Prostate gland (tissue), 2 donors: ENCODE measurements around the gene PPCDC. TPM values are rescaled to one million over a fixed set of nuclear protein-coding genes. Genes with fewer than 3 reads are reported as not detected.

Experiments
- DNase-seq: peaks from one replicate; pipeline ENCODE4 v3.0.0-alpha.2; 2019; ENCODE audit warnings: low spot score
- H3K27ac ChIP-seq, 2 donors: fragments of 200-600 bp; sonication (generic); 2 replicates each; pipeline ENCODE4 v1.5.1; 2017 to 2019
- H3K27me3 ChIP-seq: fragments of 200-600 bp; sonication (generic); replicated peaks from 2 replicates; pipeline ENCODE4 v1.5.1; 2019; ENCODE audit not compliant: insufficient read depth
- H3K36me3 ChIP-seq, 2 donors: fragments of 200-600 bp; sonication (generic); 1 replicate in 1 of 2; 2 replicates in 1 of 2; pipeline versions ENCODE4 v1.5.1 to v1.8.1; 2017 to 2019
- H3K4me1 ChIP-seq: fragments of 200-600 bp; sonication (generic); replicated peaks from 2 replicates; pipeline ENCODE4 v1.5.1; 2019
- H3K4me3 ChIP-seq, 2 donors: fragments of 200-600 bp; sonication (generic); 2 replicates each; pipeline ENCODE4 v1.5.1; 2017 to 2019
- H3K9me3 ChIP-seq: fragments of 200-600 bp; sonication (generic); 2 replicates; pipeline ENCODE4 v1.5.1; 2017
- POLR2A ChIP-seq: fragments of 450-650 bp; IDR thresholded peaks from one replicate; pipeline ENCODE4 v1.6.1; 2016; ENCODE audit warnings: antibody characterized with exemption, mild to moderate bottlenecking
- POLR2AphosphoS5 ChIP-seq: sonication (generic); formaldehyde crosslinking; IDR thresholded peaks from one replicate; pipeline ENCODE4 v1.6.1; 2017; ENCODE audit warnings: antibody characterized with exemption
- WGBS: methylation state at CpG from one replicate; pipeline ENCODE4 v1.1.5; 2018; 5-methylcytosine and 5-hydroxymethylcytosine counted together
- intact Hi-C: fragments of 100-400 bp; cut with DNase I; formaldehyde crosslinking; loops from one replicate; pipeline ENCODE4 v1.14.2; 2022
- total RNA-seq, 2 donors: library from RNA; depleted of rRNA; stranded (reverse); fragments of >200 nt; gene quantifications; one replicate each; pipeline ENCODE4 v1.1.0, GENCODE V29; 2016
- TF ChIP-seq, protein P1 (sequence below), 4 experiments: fragments of 200-600 bp in 2 of 4; fragments of 450-650 bp in 2 of 4; sonication (generic) in 2 of 4; IDR thresholded peaks; 1 replicate in 3 of 4; 2 replicates in 1 of 4; pipeline ENCODE4 v1.5.1; 2016 to 2019; ENCODE audit warnings: antibody characterized with exemption in 4 of 4, mild to moderate bottlenecking in 2 of 4, moderate library complexity in 2 of 4

The PPCDC gene
- total RNA-seq, 2 donors from 2014 or later: 19.4 to 22.0 TPM

DNA sequence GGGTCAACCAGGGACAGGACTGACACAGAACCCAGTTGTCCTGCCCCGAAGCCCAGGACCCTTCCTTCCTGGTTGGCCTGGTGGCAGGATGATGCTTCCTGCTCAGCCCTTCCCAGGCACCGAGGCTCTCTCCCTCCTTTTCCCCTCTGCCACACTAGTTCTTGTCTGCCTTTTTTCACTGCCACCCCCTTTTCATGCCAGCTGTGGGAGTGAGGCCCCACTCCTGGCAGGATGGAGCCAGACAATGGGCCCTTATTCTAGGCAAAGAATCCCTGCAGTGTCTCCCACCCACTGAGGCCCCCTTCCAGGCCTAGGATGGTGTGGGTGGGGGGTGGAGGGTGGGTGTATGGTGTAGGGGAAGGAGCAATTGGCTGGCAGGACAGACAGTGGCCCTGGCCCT is 29.2 kb upstream of the PPCDC start:
- H3K36me3 ChIP-seq: no peaks in the 10 kb centered on the region

DNA sequence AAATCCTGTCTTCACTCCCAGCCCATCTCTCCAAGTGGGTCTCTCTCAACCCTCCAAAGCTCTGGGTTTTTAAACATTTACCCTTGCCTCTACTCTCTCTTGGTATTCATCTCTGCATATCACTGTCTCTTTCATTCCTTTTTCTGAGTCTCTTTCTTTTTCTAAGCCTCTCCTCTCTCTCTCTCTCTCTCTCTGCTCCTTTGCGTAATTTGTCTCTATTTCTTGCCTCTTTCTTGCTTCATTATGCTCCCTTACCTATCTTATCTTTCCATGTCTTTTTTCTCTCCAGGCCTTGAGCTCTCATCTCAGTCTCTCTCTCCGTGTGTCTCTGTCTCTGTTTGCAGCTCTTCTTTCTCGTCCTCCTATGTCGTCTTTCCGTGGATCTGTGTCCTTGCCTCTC is 28.7 kb upstream of the PPCDC start:
- 44% methylated on average over 5 of the region's 5 CpGs for WGBS
- H3K36me3 ChIP-seq: no peaks in the 10 kb centered on the region
- intact Hi-C loops: no loop called here

More for the DNA sequence above, 29.2 kb upstream of the PPCDC start:
- TF ChIP-seq, protein P1, sequence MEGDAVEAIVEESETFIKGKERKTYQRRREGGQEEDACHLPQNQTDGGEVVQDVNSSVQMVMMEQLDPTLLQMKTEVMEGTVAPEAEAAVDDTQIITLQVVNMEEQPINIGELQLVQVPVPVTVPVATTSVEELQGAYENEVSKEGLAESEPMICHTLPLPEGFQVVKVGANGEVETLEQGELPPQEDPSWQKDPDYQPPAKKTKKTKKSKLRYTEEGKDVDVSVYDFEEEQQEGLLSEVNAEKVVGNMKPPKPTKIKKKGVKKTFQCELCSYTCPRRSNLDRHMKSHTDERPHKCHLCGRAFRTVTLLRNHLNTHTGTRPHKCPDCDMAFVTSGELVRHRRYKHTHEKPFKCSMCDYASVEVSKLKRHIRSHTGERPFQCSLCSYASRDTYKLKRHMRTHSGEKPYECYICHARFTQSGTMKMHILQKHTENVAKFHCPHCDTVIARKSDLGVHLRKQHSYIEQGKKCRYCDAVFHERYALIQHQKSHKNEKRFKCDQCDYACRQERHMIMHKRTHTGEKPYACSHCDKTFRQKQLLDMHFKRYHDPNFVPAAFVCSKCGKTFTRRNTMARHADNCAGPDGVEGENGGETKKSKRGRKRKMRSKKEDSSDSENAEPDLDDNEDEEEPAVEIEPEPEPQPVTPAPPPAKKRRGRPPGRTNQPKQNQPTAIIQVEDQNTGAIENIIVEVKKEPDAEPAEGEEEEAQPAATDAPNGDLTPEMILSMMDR (IDR thresholded peaks at IDR 0.05): no peak
- TF ChIP-seq POLR2AphosphoS5 (no peak), POLR2A (no peak)
- no peak for DNase-seq
- H3K27ac ChIP-seq: no peak overlapping the region
- WGBS: 59% methylated on average over 2 of the region's 2 CpGs
- H3K27me3 ChIP-seq: no peaks in the 10 kb centered on the region
- H3K4me1 ChIP-seq: peaks cover 4% of the 10 kb centered on the region
- no peaks in the 10 kb centered on the region for H3K9me3 ChIP-seq
- intact Hi-C loops: no loop called here
- H3K4me3 ChIP-seq: no peak overlapping the region

GRCh38 chr15:74995182-74995778 is 28.1 kb upstream of the PPCDC start, which contains the start of gene SCAMP5:
Gene SCAMP5, plus strand, starts transcription at chr15:74995563. Its CDS starts 16,277 bp downstream, at chr15:75011840.
- H3K4me3 ChIP-seq: peak within 1 kb of the TSS; percentile 59 to 62
- H3K9me3 ChIP-seq: no peaks in the 10 kb centered on the region
- peaks cover 4% of the 10 kb centered on the region for H3K4me1 ChIP-seq
- no peaks in the 10 kb centered on the region for H3K27me3 ChIP-seq
- no peaks in the 10 kb centered on the region for H3K36me3 ChIP-seq
- no peak for TF ChIP-seq POLR2A
- TF ChIP-seq POLR2AphosphoS5: peak; percentile 78
- TF ChIP-seq, protein P1 (IDR thresholded peaks at IDR 0.05): no peak
- under 1% methylated on average over 58 of the region's 58 CpGs for whole genome bisulfite sequencing
- H3K27ac ChIP-seq: no peak within 1 kb of the TSS
- intact Hi-C loops: no loop called here
- peak; percentile 94 for DNase-seq

More for the DNA sequence above, 28.7 kb upstream of the PPCDC start:
- Histone ChIP-seq H3K4me1 (peaks cover 4% of the 10 kb centered on the region), H3K4me3 (no peak overlapping the region), H3K27ac (no peak overlapping the region), H3K9me3 (no peaks in the 10 kb centered on the region), H3K27me3 (no peaks in the 10 kb centered on the region)
- no peak for DNase-seq
- TF ChIP-seq, protein P1 (IDR thresholded peaks at IDR 0.05): no peak
- TF ChIP-seq POLR2AphosphoS5 (no peak), POLR2A (no peak)

- H3K4me1 ChIP-seq: peaks cover 4% of the 10 kb centered on the region
- no peaks in the 10 kb centered on the region for H3K27me3 ChIP-seq
- no peaks in the 10 kb centered on the region for H3K36me3 ChIP-seq
- H3K9me3 ChIP-seq: no peaks in the 10 kb centered on the region
- H3K4me3 ChIP-seq: peak overlapping the region; percentile 59 to 62
- intact Hi-C loops: no loop called here
- WGBS: 11% methylated on average over 29 of the region's 42 CpGs
- H3K27ac ChIP-seq: no peak overlapping the region
- DNase-seq: no peak
- TF ChIP-seq POLR2A: no peak
Measured at GRCh38 chr15:74995779-74996765, 27.3 kb upstream of the PPCDC start.

DNA sequence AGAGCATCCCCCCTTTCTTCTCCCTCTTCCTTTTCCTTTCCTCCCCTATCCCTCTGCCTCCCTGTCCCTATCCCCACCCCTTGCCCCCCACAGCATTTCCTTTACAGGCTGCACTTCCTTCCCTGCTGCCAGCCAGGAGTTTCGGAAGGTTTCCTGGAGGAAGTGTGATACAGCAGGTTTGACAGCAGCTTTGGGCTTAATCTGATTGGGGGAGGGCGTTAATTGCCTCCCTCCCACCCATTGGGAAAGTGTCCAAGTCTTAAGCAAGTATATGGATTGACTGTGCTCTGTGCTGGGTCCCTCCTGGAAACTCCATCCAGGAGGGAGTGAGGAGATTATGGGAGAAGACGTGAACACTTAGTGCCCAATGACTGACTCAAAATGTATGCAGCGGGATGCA is 26.2 kb upstream of the PPCDC start:
- DNase-seq: no peak
- Histone ChIP-seq H3K9me3 (no peaks in the 10 kb centered on the region), H3K27ac (no peak overlapping the region), H3K27me3 (no peaks in the 10 kb centered on the region), H3K4me3 (no peak overlapping the region), H3K36me3 (no peaks in the 10 kb centered on the region), H3K4me1 (peaks cover 4% of the 10 kb centered on the region)
- intact Hi-C loops: no loop called here
- 71% methylated on average over 4 of the region's 4 CpGs for WGBS
- TF ChIP-seq POLR2AphosphoS5: no peak
- TF ChIP-seq POLR2A: no peak
- TF ChIP-seq, protein P1 (IDR thresholded peaks at IDR 0.05): no peak
